Upper lobe of left lung (tissue), 6 donors: Measurements from ENCODE around the gene ORM2. TPM values are rescaled to one million over a fixed set of nuclear protein-coding genes. Genes with fewer than 3 reads are reported as not detected.
"Not testable (repeated sequence)": the region's sequence is repeated elsewhere in the genome, so short reads cannot be mapped to it uniquely, and the experiment has no call there.

ENCODE experiments used
- ATAC-seq, 2 donors: fragments of 200-7000 bp; cut with Tn5 transposase; one replicate each; pipeline ENCODE4 v1.9.1; 2022; ENCODE audit warnings: mild to moderate bottlenecking in 2 of 2, moderate library complexity in 2 of 2; ENCODE audit not compliant: low FRiP score in 2 of 2
- DNase-seq, 2 donors: peaks; one replicate each; pipeline ENCODE4 v3.0.0-alpha.2; 2019 to 2020
- H3K27ac ChIP-seq, 4 donors: fragments of 200-600 bp; sonication (generic); one replicate each; pipeline ENCODE4 v1.5.1; 2016 to 2019
- H3K27me3 ChIP-seq, 4 donors: fragments of 200-600 bp; sonication (generic); one replicate each; pipeline ENCODE4 v1.5.1; 2017 to 2019
- H3K36me3 ChIP-seq, 4 donors: fragments of 200-600 bp; sonication (generic); one replicate each; pipeline ENCODE4 v1.5.1; 2016 to 2019
- H3K4me1 ChIP-seq, 4 donors: fragments of 200-600 bp; sonication (generic); one replicate each; pipeline ENCODE4 v1.5.1; 2018 to 2019
- H3K4me3 ChIP-seq, 4 donors: fragments of 200-600 bp; sonication (generic); one replicate each; pipeline ENCODE4 v1.5.1; 2017 to 2019; ENCODE audit warnings: mild to moderate bottlenecking in 2 of 4, moderate library complexity in 1 of 4
- H3K9me3 ChIP-seq, 4 donors: fragments of 200-600 bp; sonication (generic); one replicate each; pipeline ENCODE4 v1.5.1; 2018 to 2019
- CTCF ChIP-seq, 6 experiments: fragments of 450-650 bp in 4 of 6; fragments of 200-600 bp in 2 of 6; sonication (generic) in 2 of 6; IDR thresholded peaks; one replicate each; pipeline ENCODE4 v1.5.1; 2016 to 2019; ENCODE audit warnings: antibody characterized with exemption in 6 of 6
- EP300 ChIP-seq, 4 donors: sonication (generic); formaldehyde crosslinking; IDR thresholded peaks; one replicate each; pipeline ENCODE4 v1.5.1; 2017; ENCODE audit warnings: antibody characterized with exemption in 4 of 4, control low read depth in 2 of 4
- POLR2A ChIP-seq, 4 donors: fragments of 450-650 bp; IDR thresholded peaks; one replicate each; pipeline ENCODE4 v1.5.1; 2016 to 2017; ENCODE audit warnings: antibody characterized with exemption in 4 of 4, mild to moderate bottlenecking in 2 of 4
- POLR2AphosphoS5 ChIP-seq, 2 donors: sonication (generic); formaldehyde crosslinking; IDR thresholded peaks; one replicate each; pipeline ENCODE4 v1.5.1; 2017; ENCODE audit warnings: antibody characterized with exemption in 2 of 2
- whole genome bisulfite sequencing, 2 donors: methylation state at CpG; one replicate each; pipeline ENCODE4 v1.1.5; 2017 to 2018; 5-methylcytosine and 5-hydroxymethylcytosine counted together
- total RNA-seq, 6 donors: library from RNA; depleted of rRNA in 4 of 6; stranded (reverse); fragments of >200 nt in 4 of 6; gene quantifications; one replicate each; pipeline versions ENCODE4 v1.1.0 to v1.2.1, GENCODE V29; 2016 to 2021
- donor health status: DM: no; HTN: no; CAD: no; lungs with moderate emphysema.
- donor health status: DM: no; HTN: yes; CAD: no; lungs with severe emphysema.

The ORM2 gene
- 1 to 10 TPM in 4 of 6 donors, not detected in 2; 2.2 to 5.5 (median 4.0) TPM for total RNA-seq

DNA sequence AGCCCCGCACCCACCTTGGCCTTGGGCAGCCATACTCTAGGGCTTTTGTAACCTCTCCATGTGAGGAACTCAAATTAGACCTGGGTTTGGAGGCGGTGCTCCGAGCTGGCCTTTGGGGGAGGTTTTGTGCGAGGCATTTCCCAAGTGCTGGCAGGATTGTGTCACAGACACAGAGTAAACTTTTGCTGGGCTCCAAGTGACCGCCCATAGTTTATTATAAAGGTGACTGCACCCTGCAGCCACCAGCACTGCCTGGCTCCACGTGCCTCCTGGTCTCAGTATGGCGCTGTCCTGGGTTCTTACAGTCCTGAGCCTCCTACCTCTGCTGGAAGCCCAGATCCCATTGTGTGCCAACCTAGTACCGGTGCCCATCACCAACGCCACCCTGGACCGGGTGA is at the start of gene ORM2:
TSS of gene ORM2 (plus strand) at position 245 of the 398 bp plus-strand sequence. CDS start at position 281, 36 bp downstream.
- not testable (repeated sequence) for H3K4me1 ChIP-seq, H3K4me3 ChIP-seq, DNase-seq, H3K36me3 ChIP-seq, H3K27me3 ChIP-seq, H3K9me3 ChIP-seq
- peak within 1 kb of the TSS in 1 of 4 donors; percentile 49 for H3K27ac ChIP-seq
- ATAC-seq: peak; percentile 42 to 74
- no CpG with 5 or more reads among the region's 10 CpGs for whole genome bisulfite sequencing, 2 donors

DNA sequence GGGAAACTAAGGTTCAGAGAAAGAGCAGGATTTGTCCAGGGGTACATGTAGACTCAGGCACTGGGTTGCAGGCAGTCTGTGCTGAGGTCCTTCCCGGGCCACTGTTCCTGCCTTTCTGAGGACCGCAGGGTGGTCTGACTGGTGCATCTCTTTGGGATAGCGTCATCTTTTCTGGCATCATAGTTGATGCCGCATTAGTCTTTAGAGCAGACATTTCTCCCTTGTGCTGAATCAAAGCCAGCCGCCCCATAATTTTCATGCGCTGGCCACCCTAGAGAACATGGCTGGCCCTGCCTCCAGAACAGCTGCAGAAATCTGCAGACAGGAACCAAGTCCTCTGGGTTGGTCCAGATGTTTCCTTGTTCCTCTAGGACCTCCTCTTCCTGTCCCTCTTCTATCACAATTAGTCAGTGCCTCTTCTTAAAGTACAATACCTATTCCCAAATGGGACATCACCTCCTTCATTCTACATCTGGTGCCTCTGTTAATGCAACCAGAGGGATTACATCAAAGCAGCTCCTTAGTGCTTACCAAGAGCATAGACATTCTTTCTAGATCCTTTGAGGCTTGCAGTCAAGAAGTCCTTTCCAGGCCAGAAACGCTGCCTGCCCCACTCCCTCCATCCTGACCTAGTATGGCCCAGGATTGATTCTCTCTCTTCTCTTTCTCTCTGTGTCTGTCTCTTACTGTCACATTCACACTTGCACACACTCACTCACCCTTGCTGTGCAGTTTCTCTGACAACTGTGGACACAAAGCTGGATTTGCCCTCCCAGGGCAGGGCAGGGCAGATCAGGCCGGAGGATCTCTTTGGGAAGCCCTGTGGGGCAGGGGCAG is 48.8 kb upstream of the ORM2 start:
- TF ChIP-seq POLR2AphosphoS5 (IDR thresholded peaks at IDR 0.05): no peak
- no peak for TF ChIP-seq CTCF (IDR thresholded peaks at IDR 0.05)
- TF ChIP-seq POLR2A (IDR thresholded peaks at IDR 0.05): no peak
- TF ChIP-seq EP300 (IDR thresholded peaks at IDR 0.05): no peak
- H3K27ac ChIP-seq: peak overlapping the region in 1 of 4 donors; percentile 17
- no peaks in the 10 kb centered on the region for H3K4me1 ChIP-seq
- WGBS, 2 donors: 89 to 90% methylated on average over 7 to 8 of the region's 8 CpGs
- DNase-seq: no peak
- no peaks in the 10 kb centered on the region for H3K27me3 ChIP-seq
- H3K36me3 ChIP-seq: no peaks in the 10 kb centered on the region
- no peak overlapping the region for H3K4me3 ChIP-seq
- no peak for ATAC-seq
- H3K9me3 ChIP-seq: no peaks in the 10 kb centered on the region

- Histone ChIP-seq H3K27me3 (no peaks in the 10 kb centered on the region), H3K4me3 (no peak overlapping the region), H3K4me1 (no peaks in the 10 kb centered on the region), H3K9me3 (no peaks in the 10 kb centered on the region), H3K27ac (peak overlapping the region in 1 of 4 donors; percentile 17), H3K36me3 (no peaks in the 10 kb centered on the region)
- ATAC-seq (no peak), DNase-seq (no peak)
- WGBS, 2 donors: 76 to 92% methylated on average over 8 to 12 of the region's 12 CpGs
- no peak for TF ChIP-seq CTCF (IDR thresholded peaks at IDR 0.05)
- TF ChIP-seq EP300 (IDR thresholded peaks at IDR 0.05): no peak
- TF ChIP-seq POLR2A (IDR thresholded peaks at IDR 0.05): no peak
- TF ChIP-seq POLR2AphosphoS5 (IDR thresholded peaks at IDR 0.05): no peak
Observed at GRCh38 chr9:114281473-114282103, 48.1 kb upstream of the ORM2 start.

DNA sequence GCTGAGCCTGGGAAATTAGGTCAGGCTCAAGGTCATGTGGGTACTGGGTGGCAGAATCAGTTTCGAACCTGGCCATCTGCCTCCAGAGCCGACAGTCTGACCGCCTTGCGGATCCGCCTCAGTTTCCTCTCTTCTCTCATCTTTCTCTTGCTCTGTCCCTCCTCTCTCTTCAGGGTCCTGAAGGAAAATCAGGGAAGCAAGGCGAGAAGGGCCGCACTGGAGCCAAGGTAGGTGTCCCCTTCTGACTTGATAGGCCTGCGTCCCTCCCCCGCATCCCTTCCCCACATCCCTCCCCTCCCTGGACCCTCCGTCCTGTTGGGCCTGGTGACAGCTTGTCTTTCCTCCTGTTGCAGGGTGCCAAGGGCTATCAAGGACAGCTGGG is 47.6 kb upstream of the ORM2 start:
- no peak for ATAC-seq
- 95 to 96% methylated on average over 10 of the region's 10 CpGs for WGBS, 2 donors
- H3K4me3 ChIP-seq: no peak overlapping the region
- no peaks in the 10 kb centered on the region for H3K9me3 ChIP-seq
- H3K36me3 ChIP-seq: no peaks in the 10 kb centered on the region
- no peak for DNase-seq
- no peaks in the 10 kb centered on the region for H3K4me1 ChIP-seq
- no peak for TF ChIP-seq POLR2A (IDR thresholded peaks at IDR 0.05)
- no peak for TF ChIP-seq POLR2AphosphoS5 (IDR thresholded peaks at IDR 0.05)
- TF ChIP-seq EP300 (IDR thresholded peaks at IDR 0.05): no peak
- no peaks in the 10 kb centered on the region for H3K27me3 ChIP-seq
- no peak overlapping the region for H3K27ac ChIP-seq

GRCh38 chr9:114282507-114282906 is 47.2 kb upstream of the ORM2 start:
- TF ChIP-seq CTCF (IDR thresholded peaks at IDR 0.05) (no peak), POLR2A (IDR thresholded peaks at IDR 0.05) (no peak), POLR2AphosphoS5 (IDR thresholded peaks at IDR 0.05) (no peak), EP300 (IDR thresholded peaks at IDR 0.05) (no peak)

More at GRCh38 chr9:114282507-114282906, 47.2 kb upstream of the ORM2 start:
- H3K4me1 ChIP-seq: no peaks in the 10 kb centered on the region
- no peaks in the 10 kb centered on the region for H3K36me3 ChIP-seq
- H3K4me3 ChIP-seq: no peak overlapping the region
- no peaks in the 10 kb centered on the region for H3K27me3 ChIP-seq
- DNase-seq (no peak), ATAC-seq (no peak)
- H3K27ac ChIP-seq: no peak overlapping the region
- 83 to 94% methylated on average over 6 of the region's 6 CpGs for WGBS, 2 donors
- H3K9me3 ChIP-seq: no peaks in the 10 kb centered on the region
